HepG2 (cell line): ENCODE results near the gene CPXM2. TPM values are rescaled to one million over a fixed set of nuclear protein-coding genes. Genes with fewer than 3 reads are reported as not detected.

Experiments used
- ATAC-seq: fragments of 200-7000 bp; cut with Tn5 transposase; 3 replicates; pipeline ENCODE4 v1.9.1; 2020; ENCODE audit warnings: mild to moderate bottlenecking, moderate library complexity
- BruUV-seq: library from RNA; stranded (reverse); fragments of 400-500 nt; replicated peaks from 2 replicates; lab custom pipeline; 2021; lab: Mats Ljungman, UMichigan
- CTCF ChIA-PET: fragments of 300-600 bp; formaldehyde crosslinking; extraction: SDS; loops from one replicate; lab custom pipeline; 2021; ENCODE audit warnings: low total read pairs, inconsistent platforms, low intra/inter-chr PET ratio; lab: Yijun Ruan, JAX
- POLR2A ChIA-PET: fragments of 350-600 bp; sonication (Branson Sonifier 250); formaldehyde crosslinking; loops from one replicate; lab custom pipeline; 2020; ENCODE audit warnings: antibody characterized with exemption, inconsistent platforms; lab: Yijun Ruan, JAX
- DNase-seq: peaks from one replicate; pipeline ENCODE4 v3.0.0-alpha.2; 2015; ENCODE audit warnings: low spot score
- FAIRE-seq: peaks from 3 replicates; lab custom pipeline; 2011; peaks lifted over from hg19 to GRCh38; lab: Jason Lieb, UNC
- H2AFZ ChIP-seq: one replicate; pipeline ENCODE4 v1.6.1; 2011; ENCODE audit warnings: low read length, inconsistent platforms
- H3K27ac ChIP-seq: fragments of 300-600 bp; 3 replicates; pipeline ENCODE4 v1.8.0; 2011; ENCODE audit warnings: mixed run types, mild to moderate bottlenecking, mixed read lengths, low read length, inconsistent platforms; ENCODE audit not compliant: insufficient read depth; ENCODE audit errors: extremely low read length
- H3K27me3 ChIP-seq, 2 experiments: fragments of 200-600 bp in 1 of 2; 2 replicates in 1 of 2; 3 replicates in 1 of 2; pipeline versions ENCODE4 v1.6.0 to v1.8.0; 2011; ENCODE audit warnings: low read length in 2 of 2, mild to moderate bottlenecking in 2 of 2, moderate library complexity in 2 of 2, inconsistent platforms in 1 of 2; ENCODE audit not compliant: insufficient read depth in 2 of 2, control insufficient read depth in 1 of 2
- H3K36me3 ChIP-seq, 2 experiments: fragments of 200-600 bp in 1 of 2; replicated peaks in 1 of 2; 2 replicates in 1 of 2; 3 replicates in 1 of 2; pipeline versions ENCODE4 v1.5.1 to v1.8.0; 2011; ENCODE audit warnings: low read length in 2 of 2, inconsistent platforms in 1 of 2; ENCODE audit not compliant: insufficient read depth in 2 of 2, control insufficient read depth in 1 of 2
- H3K4me1 ChIP-seq: 2 replicates; pipeline ENCODE4 v1.5.1; 2012; ENCODE audit warnings: low read length, inconsistent platforms; ENCODE audit not compliant: insufficient read depth
- H3K4me2 ChIP-seq: 2 replicates; pipeline ENCODE4 v1.6.0; 2011; ENCODE audit warnings: low read depth, low read length, inconsistent platforms
- H3K4me3 ChIP-seq, 3 experiments: fragments of 200-600 bp in 1 of 3; sonication (generic), shearing (Covaris generic) in 1 of 3; replicated peaks in 1 of 3; 2 replicates each; pipeline ENCODE4 v1.5.1; 2011 to 2016; ENCODE audit warnings: low read length in 3 of 3, inconsistent platforms in 2 of 3, low read depth in 2 of 3, mild to moderate bottlenecking in 2 of 3, control low read depth in 1 of 3, mixed read lengths in 1 of 3; ENCODE audit not compliant: insufficient read depth in 1 of 3
- H3K79me2 ChIP-seq: one replicate; pipeline ENCODE4 v1.6.1; 2011; ENCODE audit warnings: low read length, inconsistent platforms; ENCODE audit not compliant: insufficient read depth
- H3K9ac ChIP-seq: 2 replicates; pipeline ENCODE4 v1.6.0; 2011; ENCODE audit warnings: mild to moderate bottlenecking, low read depth, low read length, inconsistent platforms; ENCODE audit not compliant: insufficient read depth
- H3K9me3 ChIP-seq: 2 replicates; pipeline ENCODE4 v1.5.1; 2012; ENCODE audit warnings: mild to moderate bottlenecking, low read length
- H4K20me1 ChIP-seq: 2 replicates; pipeline ENCODE4 v1.6.0; 2011; ENCODE audit warnings: inconsistent platforms, mild to moderate bottlenecking, low read length, moderate library complexity; ENCODE audit not compliant: insufficient read depth
- CBFB ChIP-seq: sonication (generic); formaldehyde crosslinking; IDR thresholded peaks from 2 replicates; pipeline ENCODE4 v1.4.0; 2020; ENCODE audit warnings: missing genetic modification reagents
- MTF2 ChIP-seq: sonication (generic); formaldehyde crosslinking; IDR thresholded peaks from 2 replicates; pipeline ENCODE4 v1.5.0; 2020; ENCODE audit warnings: missing genetic modification reagents, borderline replicate concordance
- NCOA2 ChIP-seq: sonication (generic); formaldehyde crosslinking; IDR thresholded peaks from 2 replicates; pipeline ENCODE4 v1.8.0; 2022; ENCODE audit warnings: inconsistent platforms
- NR2C2 ChIP-seq: sonication (generic); formaldehyde crosslinking; IDR thresholded peaks from 2 replicates; pipeline ENCODE4 v1.4.0; 2020; ENCODE audit warnings: missing genetic modification reagents, mild to moderate bottlenecking, moderate library complexity, borderline replicate concordance
- RFX3 ChIP-seq: IDR thresholded peaks from 2 replicates; pipeline ENCODE4 v1.6.1; 2016; ENCODE audit warnings: missing biosample characterization, missing genetic modification reagents
- SNRNP70 ChIP-seq: fragments of 200-400 bp; formaldehyde crosslinking; IDR thresholded peaks from 2 replicates; pipeline ENCODE4 v1.6.1; 2017; ENCODE audit warnings: mild to moderate bottlenecking, low read depth, low read length, moderate library complexity
- TEAD2 ChIP-seq: sonication (generic); formaldehyde crosslinking; IDR thresholded peaks from 2 replicates; pipeline ENCODE4 v1.9.0; 2021; ENCODE audit warnings: missing genetic modification reagents
- ZNF207 ChIP-seq: fragments of 450-650 bp; IDR thresholded peaks from 2 replicates; pipeline ENCODE4 v1.6.1; 2016; ENCODE audit warnings: antibody characterized with exemption, borderline replicate concordance
- ZNF3 ChIP-seq: IDR thresholded peaks from 2 replicates; pipeline ENCODE4 v1.7.0; 2017; ENCODE audit warnings: inconsistent platforms
- ZNF430 ChIP-seq: sonication (generic); formaldehyde crosslinking; IDR thresholded peaks from 2 replicates; pipeline ENCODE4 v1.9.0; 2021; ENCODE audit warnings: mild to moderate bottlenecking, missing genetic modification reagents
- ZNF550 ChIP-seq: sonication (generic); formaldehyde crosslinking; IDR thresholded peaks from 2 replicates; pipeline ENCODE4 v1.4.0; 2020; ENCODE audit warnings: mild to moderate bottlenecking, missing genetic modification reagents, borderline replicate concordance
- ZNF746 ChIP-seq: sonication (generic); formaldehyde crosslinking; IDR thresholded peaks from 2 replicates; pipeline ENCODE4 v1.8.0; 2022; ENCODE audit warnings: mild to moderate bottlenecking, missing genetic modification reagents
- ZSCAN9 ChIP-seq: IDR thresholded peaks from 2 replicates; pipeline ENCODE4 v1.6.1; 2016; ENCODE audit warnings: borderline replicate concordance
- WGBS: methylation state at CpG from one replicate; pipeline ENCODE4 v1.1.6; 2017; ENCODE audit warnings: low lambda C conversion rate; 5-methylcytosine and 5-hydroxymethylcytosine counted together
- in situ Hi-C: cut with HindIII; loops from 2 replicates; pipeline ENCODE4 v1.10.0; 2017; ENCODE audit warnings: low pct_unique_long_range_greater_than_20kb; ENCODE audit not compliant: extremely low pct_ligation_motif_present
- intact Hi-C: fragments of 100-400 bp; cut with micrococcal nuclease; formaldehyde crosslinking; loops from one replicate; pipeline ENCODE4 v1.10.0; 2022; ENCODE audit not compliant: unreplicated experiment
- polyA plus RNA-seq, 8 experiments: library from polyadenylated mRNA; depleted of rRNA in 3 of 8; stranded (reverse) in 7 of 8; unstranded in 1 of 8; fragments of >200 nt; fragmentation: Illumina TruSeq in 4 of 8; extraction: Trizol in 4 of 8; gene quantifications; 2 replicates each; pipeline versions ENCODE4 v1.2.1 to v1.2.3, GENCODE V29; 2011 to 2016; ENCODE audit warnings: low read depth in 4 of 8, missing spikeins in 1 of 8, mixed read lengths in 1 of 8; ENCODE audit not compliant: insufficient read depth in 1 of 8
- total RNA-seq, 5 experiments: library from RNA; depleted of rRNA; stranded (reverse); fragments of >200 nt; fragmentation: Illumina TruSeq; extraction: Trizol; gene quantifications; 2 replicates each; pipeline ENCODE4 v1.2.3, GENCODE V29; 2016; ENCODE audit warnings: low read depth in 1 of 5
- TF ChIP-seq, protein P1 (sequence below): IDR thresholded peaks from 2 replicates; pipeline ENCODE4 v1.6.1; 2016; ENCODE audit warnings: missing biosample characterization, missing genetic modification reagents, low read depth
- TF ChIP-seq, protein P2 (sequence below): IDR thresholded peaks from 2 replicates; pipeline ENCODE4 v1.6.1; 2016
- TF ChIP-seq, protein P3 (sequence below): sonication (generic); formaldehyde crosslinking; IDR thresholded peaks from 2 replicates; pipeline ENCODE4 v1.5.0; 2020; ENCODE audit warnings: missing genetic modification reagents, mild to moderate bottlenecking, borderline replicate concordance
- TF ChIP-seq, protein P4 (sequence below): sonication (generic); formaldehyde crosslinking; IDR thresholded peaks from 2 replicates; pipeline ENCODE4 v1.5.1; 2020; ENCODE audit warnings: mild to moderate bottlenecking, missing genetic modification reagents, borderline replicate concordance

CPXM2 gene
- total and polyA plus RNA-seq, 2 of the 13 experiments (the other 11 are each of a cell fraction or from before 2014, with no cell fraction given), result 0.03 TPM; not detected in 1

DNA sequence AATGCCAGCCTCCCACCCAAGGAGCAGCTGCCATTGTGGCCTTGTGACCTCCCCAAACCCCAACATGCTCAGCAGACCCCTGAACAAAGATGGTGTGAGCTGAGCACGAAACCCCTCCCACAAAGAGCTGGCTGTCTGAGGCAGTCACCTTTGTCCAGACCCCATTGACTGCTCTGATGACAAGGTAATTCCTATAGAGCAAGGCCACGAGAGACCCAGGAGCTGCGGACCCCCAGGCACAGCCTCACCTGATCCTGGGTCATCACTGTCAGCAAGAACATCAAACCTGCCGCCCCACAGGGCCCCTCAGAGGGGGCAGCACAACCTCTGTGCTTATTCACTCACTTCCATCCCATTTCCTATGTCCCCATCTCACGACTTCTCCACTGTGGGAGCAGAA, 102.6 kb downstream of the CPXM2 start:
- Histone ChIP-seq H2AFZ (no peak overlapping the region), H3K27ac (no peak overlapping the region), H3K9ac (no peak overlapping the region), H3K4me1 (no peaks in the 10 kb centered on the region), H3K4me2 (no peak overlapping the region), H3K27me3 (peaks cover 2 to 40% of the 10 kb centered on the region in 2 experiments), H3K36me3 (no peaks in the 10 kb centered on the region), H3K4me3 (no peak overlapping the region), H4K20me1 (no peaks in the 10 kb centered on the region), H3K9me3 (no peaks in the 10 kb centered on the region), H3K79me2 (no peaks in the 10 kb centered on the region)
- no TSS peak for BruUV-seq
- CTCF ChIA-PET, result no interaction called here
- WGBS, result 0% methylated on average over 2 of the region's 5 CpGs
- POLR2A ChIA-PET, result no interaction called here
- TF ChIP-seq, protein P1, sequence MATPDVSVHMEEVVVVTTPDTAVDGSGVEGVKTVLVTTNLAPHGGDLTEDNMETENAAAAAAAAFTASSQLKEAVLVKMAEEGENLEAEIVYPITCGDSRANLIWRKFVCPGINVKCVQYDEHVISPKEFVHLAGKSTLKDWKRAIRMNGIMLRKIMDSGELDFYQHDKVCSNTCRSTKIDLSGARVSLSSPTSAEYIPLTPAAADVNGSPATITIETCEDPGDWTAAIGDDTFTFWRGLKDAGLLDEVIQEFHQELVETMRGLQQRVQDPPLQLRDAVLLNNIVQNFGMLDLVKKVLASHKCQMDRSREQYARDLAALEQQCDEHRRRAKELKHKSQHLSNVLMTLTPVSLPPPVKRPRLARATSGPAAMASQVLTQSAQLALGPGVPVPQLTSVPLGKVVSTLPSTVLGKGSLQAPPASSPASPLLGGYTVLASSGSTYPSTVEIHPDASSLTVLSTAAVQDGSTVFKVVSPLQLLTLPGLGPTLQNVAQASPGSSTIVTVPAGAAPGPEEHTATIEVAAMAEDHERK (CRISPR knock-in tag), result no peak
- TF ChIP-seq ZNF430 (CRISPR knock-in tag) (no peak), ZNF550 (no peak), RFX3 (no peak), MTF2 (no peak), SNRNP70 (no peak), TEAD2 (no peak), ZNF3 (no peak), ZSCAN9 (CRISPR knock-in tag) (no peak), ZNF746 (no peak), NR2C2 (CRISPR knock-in tag) (no peak), ZNF207 (no peak), CBFB (CRISPR knock-in tag) (no peak), NCOA2 (CRISPR knock-in tag) (no peak)
- TF ChIP-seq, protein P2, sequence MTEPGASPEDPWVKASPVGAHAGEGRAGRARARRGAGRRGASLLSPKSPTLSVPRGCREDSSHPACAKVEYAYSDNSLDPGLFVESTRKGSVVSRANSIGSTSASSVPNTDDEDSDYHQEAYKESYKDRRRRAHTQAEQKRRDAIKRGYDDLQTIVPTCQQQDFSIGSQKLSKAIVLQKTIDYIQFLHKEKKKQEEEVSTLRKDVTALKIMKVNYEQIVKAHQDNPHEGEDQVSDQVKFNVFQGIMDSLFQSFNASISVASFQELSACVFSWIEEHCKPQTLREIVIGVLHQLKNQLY (CRISPR knock-in tag), result no peak
- TF ChIP-seq, protein P3, sequence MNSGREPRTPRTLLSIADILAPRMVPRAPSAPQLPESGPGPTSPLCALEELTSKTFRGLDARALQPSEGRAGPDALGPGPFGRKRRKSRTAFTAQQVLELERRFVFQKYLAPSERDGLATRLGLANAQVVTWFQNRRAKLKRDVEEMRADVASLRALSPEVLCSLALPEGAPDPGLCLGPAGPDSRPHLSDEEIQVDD (CRISPR knock-in tag), result no peak
- TF ChIP-seq, protein P4, sequence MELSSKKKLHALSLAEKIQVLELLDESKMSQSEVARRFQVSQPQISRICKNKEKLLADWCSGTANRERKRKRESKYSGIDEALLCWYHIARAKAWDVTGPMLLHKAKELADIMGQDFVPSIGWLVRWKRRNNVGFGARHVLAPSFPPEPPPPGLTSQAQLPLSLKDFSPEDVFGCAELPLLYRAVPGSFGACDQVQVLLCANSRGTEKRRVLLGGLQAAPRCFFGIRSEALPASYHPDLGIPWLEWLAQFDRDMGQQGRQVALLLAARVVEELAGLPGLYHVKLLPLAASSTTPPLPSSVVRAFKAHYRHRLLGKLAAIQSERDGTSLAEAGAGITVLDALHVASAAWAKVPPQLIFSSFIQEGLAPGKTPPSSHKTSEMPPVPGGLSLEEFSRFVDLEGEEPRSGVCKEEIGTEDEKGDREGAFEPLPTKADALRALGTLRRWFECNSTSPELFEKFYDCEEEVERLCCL (CRISPR knock-in tag), result no peak
- FAIRE-seq (no peak), ATAC-seq (no peak), DNase-seq (no peak)
- intact Hi-C loops, result no loop called here
- in situ Hi-C loops, result no loop called here
